CD4-positive, alpha-beta T cell treated with Interleukin-4 for 4 hours (primary cell): ENCODE measurements around the gene FOXA2.
"Not testable (repeated sequence)": the region's sequence is repeated elsewhere in the genome, so short reads cannot be mapped to it uniquely, and the experiment has no call there.

ENCODE experiments used
- DNase-seq: peaks from one replicate; pipeline ENCODE4 v3.0.0-alpha.2; 2020

Gene FOXA2

DNA sequence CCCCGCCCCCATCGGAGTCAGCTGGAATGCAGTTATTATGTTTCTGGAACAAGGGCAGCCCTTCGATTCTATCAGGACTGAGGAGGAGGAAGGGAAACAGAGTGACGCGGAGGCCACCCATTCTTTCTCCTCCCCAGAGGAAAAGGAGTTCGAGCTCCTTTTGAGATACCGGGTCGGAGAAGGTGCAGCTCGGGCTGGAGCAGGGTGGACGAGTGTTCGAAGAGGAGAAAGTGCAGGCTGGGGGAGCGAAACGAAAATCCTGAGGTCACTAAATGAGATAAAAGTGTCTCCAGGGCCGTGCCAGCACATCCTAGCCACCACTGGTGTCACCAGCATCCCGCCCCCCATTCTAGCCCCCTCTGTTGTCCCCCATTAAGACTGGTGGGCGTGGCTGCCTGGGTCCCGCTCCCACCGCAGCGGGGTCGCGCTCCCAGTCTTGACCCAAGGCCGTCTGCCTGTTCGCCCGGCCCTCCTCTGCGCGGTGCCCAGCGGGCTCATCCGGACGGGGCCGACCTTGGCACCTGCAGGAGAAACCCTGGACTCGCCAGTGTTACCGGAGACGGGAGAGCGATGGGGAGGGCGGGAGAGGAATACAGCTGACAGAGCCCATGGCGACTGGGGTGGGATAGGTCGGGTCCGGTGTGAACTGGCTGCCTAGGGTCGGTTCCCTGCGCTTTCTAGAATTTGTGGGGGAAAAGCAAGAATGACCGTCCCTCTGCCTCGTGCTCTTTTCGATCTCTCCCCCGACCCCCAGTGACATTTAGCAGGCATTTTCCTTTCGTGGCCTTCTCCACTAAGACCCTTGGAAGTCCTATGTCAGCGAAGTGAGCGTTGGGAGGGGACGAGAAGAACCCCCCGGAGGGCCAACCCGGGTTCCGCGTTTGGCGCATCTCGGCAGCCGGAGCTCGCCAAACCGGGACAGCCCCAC, 16.2 kb downstream of the FOXA2 start:
- no peak for DNase-seq

DNA sequence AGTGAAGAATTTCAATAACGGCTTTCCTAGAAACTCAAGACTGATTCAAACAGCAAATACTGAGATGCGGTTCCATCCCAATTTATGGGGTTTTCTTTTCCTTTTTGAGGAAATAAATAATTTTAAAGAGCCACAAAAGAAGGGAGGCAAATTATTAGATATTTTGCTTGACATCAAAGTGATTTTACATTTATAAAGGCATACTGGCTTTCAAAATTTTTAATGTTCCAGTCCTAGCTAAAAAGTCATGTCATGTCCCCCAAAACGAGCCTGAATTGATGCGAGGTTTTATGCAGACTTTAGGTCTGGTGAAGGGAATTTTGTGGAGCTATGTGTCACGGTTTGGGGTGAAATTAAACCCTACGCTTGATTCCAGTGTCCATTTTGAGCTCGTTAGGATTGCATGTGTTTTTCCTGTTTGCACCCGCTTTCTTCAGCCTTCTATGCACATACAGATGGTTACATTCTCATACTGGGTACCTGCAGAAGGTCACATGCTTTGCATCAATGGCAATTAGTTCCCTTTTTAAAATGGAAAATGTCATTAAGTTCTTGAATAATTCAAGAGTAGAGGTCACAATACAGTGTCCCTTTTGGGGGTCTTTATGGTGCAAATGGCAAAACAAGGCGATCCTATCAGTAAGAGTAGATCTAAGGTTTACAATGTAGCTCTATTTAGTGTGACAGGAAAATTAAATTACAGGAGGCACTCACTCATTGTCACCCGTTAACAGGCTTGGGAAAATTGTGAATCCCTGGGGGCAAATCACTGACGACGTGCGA, 17.3 kb downstream of the FOXA2 start:
- no peak for DNase-seq

GRCh38 chr20:22563062-22563965, 21.1 kb downstream of the FOXA2 start:
- no peak for DNase-seq

- no peak for DNase-seq
Measured at GRCh38 chr20:22562620-22563019, 21.8 kb downstream of the FOXA2 start.

DNA sequence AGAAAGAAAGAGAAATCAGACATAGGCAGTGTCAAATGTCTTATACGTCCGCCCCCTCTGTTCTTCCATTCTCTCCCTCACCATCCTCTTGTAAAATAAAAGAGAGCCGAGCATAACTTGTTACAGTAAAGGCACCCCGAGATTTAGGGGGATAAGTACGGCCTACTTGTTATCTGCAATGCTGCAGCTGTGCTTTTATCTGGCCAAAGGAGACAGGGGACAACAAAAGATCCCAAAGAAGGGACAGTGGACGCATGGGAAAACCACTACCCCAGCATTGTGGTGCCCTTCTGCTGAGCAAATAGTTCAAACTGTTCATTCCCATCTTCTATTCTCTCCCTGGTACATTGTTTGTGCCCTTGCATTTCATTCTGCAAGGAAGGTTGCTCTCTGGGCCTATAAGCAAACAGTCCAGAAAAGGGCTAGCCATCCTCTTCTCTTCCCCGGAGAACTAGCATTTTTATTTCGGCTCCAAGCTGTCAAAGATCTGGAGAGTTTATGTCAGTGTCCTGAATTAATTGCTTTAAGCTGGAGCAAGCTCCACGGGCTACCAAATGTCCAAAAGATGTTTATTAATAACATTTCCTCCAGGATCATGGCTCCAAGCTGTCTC, 22.3 kb downstream of the FOXA2 start:
- DNase-seq, result no peak

GRCh38 chr20:22560817-22561216, 23.6 kb downstream of the FOXA2 start:
- no peak for DNase-seq

- DNase-seq, result no peak
Measured at GRCh38 chr20:22559711-22560318, 24.6 kb downstream of the FOXA2 start.

DNA sequence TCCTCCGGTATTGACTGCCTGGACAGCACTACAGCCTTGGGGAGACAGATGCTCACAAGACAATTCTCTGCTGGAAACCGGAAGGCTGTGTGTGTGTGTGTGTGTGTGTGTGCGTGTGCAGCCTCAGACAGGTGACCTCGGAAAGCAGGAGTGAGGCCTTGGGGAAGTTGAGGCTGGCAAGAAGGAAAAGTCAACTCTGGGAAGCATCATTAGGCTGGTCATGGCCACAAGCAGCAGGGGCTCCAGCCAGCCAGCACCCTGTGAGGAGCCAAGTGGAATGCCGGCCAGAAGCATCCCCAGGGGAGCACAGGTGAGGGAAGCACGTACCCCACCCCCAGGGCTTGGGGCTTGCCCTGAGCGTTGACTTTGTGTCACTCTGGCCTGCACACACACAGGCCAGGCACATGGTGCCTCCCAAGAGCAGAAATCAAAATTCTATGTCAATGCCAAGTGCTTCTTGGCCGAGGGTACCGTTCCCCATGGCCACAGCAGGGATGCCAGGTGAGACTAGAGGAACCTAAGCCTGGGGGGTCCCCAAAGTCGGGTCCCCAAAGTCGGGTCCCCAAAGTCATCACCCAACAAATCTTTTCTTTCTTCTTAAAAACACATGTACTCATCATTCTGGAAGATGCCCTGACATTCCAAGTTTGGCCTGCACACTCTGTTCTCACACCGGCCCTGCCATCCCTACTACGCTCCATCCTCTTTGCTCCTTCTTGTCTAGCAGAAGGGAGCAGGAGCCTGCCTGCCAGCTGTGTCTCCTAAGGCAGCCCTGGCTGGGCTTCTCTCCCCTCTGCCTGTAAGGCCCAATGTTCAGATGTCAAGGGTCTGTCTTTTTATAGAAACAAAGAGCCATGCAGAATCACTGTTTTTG, 26.7 kb downstream of the FOXA2 start:
- DNase-seq, result no peak

DNA sequence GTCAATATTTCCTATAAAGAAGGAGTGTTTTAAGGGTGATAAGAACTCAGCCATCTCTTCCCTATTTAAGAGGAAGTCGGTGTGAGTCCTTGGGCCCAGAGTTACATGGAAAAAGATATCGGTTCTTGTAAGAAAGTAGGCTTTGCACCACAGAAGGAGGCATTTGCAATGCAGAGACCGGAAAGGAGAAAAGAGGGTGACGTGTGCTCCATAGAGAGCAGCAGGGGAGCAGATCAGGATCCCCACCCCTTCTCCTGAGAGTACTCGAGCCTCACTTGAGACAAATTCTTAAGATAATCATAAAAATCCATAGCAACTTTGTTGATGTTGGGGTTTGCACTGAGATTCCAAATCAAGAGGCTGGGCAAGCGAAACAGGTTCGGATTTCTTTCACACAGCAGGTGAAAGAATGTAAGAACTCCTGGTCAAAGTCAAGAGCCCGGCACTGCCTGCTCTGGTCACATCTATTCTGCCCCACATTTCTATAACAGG, 27.8 kb downstream of the FOXA2 start:
- DNase-seq, result no peak

DNA sequence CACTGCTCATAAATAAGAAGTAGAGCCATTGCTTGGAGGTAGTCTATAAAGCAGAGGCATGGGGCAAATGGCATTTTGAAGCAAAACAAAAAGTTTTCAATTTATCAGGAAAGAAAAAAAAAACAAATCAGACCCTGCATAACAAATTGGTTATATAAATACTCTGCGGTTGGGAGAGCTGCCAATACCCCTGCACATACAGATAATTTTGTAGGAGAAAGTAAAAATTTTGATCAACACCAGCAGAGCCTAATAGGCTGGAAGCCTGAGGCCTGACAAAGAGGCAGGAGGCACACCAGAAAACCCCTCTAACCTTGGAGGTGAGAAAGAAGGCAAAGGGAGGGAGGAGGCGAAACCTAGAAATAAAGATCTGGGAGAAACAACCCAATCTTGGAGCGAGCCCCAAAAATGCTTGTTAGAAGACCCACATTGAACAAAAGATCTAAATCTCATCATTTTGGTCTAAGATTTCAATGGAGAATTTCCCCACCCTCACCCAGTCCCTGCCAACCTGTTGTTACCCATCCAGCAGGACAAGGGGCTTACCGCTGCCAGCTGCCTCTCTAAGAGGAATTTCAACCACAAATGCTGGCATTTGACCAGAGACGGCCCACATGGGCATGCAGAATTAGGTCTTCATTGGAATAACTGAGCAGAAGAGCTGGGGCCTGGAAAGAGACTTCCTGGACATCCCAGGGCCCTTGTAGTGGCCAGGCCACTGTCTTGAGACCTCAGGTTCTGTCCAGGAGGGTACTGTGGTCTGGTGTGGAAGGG, 28.4 kb downstream of the FOXA2 start:
- DNase-seq, result no peak

- DNase-seq, result no peak
Measured at GRCh38 chr20:22554391-22554790, 30.0 kb downstream of the FOXA2 start.

- DNase-seq, result not testable (repeated sequence)
Measured at GRCh38 chr20:22550514-22550913, 33.9 kb downstream of the FOXA2 start.

DNA sequence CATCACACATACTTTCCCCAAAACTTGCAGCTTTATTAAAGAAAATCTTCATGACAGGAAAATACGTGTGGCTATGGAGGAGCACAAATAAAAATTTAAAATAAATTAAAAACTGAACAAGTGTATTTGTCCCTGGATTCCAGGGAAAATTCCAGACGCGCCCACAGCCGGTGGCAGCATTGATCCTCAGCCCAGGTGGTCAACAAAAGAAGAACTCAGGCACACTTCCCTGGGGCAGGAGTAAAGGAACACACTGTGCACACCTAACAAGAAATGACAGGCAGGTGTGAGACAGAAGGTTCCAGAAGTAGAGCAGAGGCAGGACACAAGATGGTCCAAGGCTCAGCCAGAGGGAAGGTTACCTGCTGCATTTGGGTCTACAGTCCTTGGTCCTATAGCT, 36.3 kb downstream of the FOXA2 start:
- no peak for DNase-seq

DNA sequence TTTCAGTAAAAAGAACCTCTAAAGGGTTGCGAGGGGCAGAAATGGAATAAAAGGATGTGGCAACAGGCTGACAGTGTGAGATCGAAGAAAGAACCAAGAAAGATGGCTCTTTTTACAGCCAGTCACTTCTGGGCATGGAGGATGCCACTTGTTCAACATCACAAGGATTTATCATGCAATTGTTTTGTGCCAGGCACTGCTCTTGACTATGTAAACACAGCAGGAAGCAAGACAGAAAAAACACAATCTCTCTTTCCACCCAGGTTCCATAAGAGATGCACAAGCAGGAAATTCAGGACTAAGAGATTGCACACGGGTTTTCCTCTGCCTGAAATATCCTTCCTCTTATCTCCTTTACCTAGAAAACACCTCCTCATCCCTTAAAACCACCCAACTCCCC, 38.0 kb downstream of the FOXA2 start:
- no peak for DNase-seq

DNA sequence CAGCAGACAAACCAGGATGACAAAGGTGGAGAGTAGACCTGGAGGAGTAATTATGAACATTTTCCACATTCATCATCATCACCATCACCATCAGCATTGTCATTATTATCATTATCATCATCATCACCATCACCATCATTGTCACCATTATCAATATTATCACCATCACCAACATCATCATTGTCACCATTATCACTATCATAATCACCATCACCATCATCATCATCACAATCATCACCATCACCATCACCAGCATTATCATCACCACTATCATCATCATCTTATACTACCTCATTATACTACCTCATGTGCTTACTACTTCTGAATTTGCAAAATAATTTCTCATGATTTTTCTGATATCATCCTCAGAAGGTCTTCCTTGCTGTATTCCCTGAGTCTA, 39.3 kb downstream of the FOXA2 start:
- no peak for DNase-seq

GRCh38 chr20:22544462-22544861, 39.9 kb downstream of the FOXA2 start:
- no peak for DNase-seq

GRCh38 chr20:22542427-22542826, 41.9 kb downstream of the FOXA2 start:
- no peak for DNase-seq

- DNase-seq, result no peak
Measured at GRCh38 chr20:22540832-22541231, 43.5 kb downstream of the FOXA2 start.

- no peak for DNase-seq
Measured at GRCh38 chr20:22536956-22537756, 47.2 kb downstream of the FOXA2 start.
